GM12872 (cell line): ENCODE results near the gene CCBE1.

Experiments used
- CTCF ChIP-seq: IDR thresholded peaks from 3 replicates; pipeline ENCODE4 v1.5.1; 2011; ENCODE audit warnings: low read depth, mild to moderate bottlenecking, low read length, moderate library complexity; ENCODE audit not compliant: insufficient read depth

CCBE1 gene

GRCh38 chr18:59735269-59735860 lies 38.1 kb upstream of the CCBE1 start:
- TF ChIP-seq CTCF = no peak

GRCh38 chr18:59733421-59733820 lies 36.2 kb upstream of the CCBE1 start:
- TF ChIP-seq CTCF = no peak

- no peak for TF ChIP-seq CTCF
Measured at GRCh38 chr18:59730896-59731295, 33.7 kb upstream of the CCBE1 start.

GRCh38 chr18:59729781-59730180 lies 32.6 kb upstream of the CCBE1 start:
- TF ChIP-seq CTCF = no peak

- no peak for TF ChIP-seq CTCF
Measured at GRCh38 chr18:59728816-59729215, 31.6 kb upstream of the CCBE1 start.

- no peak for TF ChIP-seq CTCF
Measured at GRCh38 chr18:59725142-59725541, 27.9 kb upstream of the CCBE1 start.

- TF ChIP-seq CTCF = no peak
Measured at GRCh38 chr18:59724103-59724502, 26.9 kb upstream of the CCBE1 start.
